GM21576 (cell line): ENCODE data around the gene BCL2L1.

ENCODE experiments used
- ATAC-seq: cut with Tn5 transposase; IDR thresholded peaks from one replicate; pipeline ENCODE4 v1.9.1; 2021; ENCODE audit warnings: mild to moderate bottlenecking, moderate library complexity; ENCODE audit not compliant: unreplicated experiment

Gene BCL2L1

DNA sequence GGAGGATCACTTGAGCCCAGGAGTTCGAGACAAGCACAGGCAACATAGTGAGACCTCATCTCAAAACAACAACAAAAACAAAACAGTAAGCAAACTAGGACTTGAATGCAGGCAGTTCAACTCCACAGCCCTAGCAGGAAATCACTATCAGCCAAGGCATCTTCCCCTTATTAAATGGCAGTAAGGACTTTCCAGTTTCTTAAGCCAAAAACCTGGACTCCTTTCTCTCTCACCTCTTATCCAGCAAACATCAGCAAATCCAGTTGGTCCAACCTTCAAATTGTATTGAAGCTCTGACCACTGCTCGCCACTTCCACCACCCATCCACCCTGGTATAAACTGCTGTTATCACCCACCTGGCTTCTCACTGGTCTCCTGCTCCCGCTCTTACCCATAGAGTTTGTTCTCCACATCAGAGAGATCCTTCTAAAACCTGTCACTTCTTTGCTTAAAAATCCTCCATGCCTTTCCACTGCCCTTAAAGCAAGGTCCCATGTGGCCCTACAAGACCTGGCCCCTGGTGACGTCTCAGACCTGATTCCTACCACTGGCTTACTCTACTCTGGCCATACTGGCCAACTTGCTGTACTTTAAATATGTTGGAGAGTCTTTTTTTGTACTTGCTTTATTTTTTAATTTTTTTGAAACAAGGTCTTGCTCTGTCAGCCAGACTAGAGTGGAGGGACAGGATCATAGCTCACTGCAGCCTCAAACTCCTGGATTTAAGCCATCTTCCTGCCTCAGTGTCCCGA lies 27.6 kb downstream of the BCL2L1 start:
- ATAC-seq = no peak

DNA sequence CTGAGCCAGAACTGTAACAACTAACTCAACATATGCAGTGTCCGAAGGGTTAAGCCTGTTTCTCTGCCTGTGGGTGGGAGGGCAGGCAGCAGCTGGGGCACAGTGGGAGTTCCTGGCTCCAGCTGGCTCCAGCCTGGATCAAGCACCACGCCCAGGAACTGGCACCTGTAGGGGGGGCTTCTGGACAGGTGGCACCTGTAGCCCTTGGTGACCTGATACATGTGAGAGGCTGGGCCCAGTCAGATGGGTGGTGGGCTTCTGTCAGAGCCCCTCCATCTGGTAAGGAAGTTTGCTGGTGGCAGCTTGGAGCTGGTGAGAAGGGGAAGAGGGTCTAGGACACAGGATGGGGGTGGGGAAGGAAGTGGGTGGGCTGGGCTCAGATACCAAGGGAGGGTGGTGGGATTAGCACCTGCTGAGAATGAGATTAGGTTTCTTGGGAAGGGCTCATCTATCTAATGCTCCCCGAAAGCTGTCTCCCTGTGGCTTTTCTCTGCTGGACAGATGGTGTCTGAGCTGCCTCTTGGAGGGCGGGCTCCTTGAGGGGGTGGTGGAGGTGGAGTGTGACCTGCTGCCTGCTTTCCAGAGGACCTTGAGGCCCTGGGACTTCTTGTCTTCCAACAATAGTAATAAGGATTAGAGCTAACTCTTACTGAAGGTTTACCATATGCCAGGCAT lies 28.5 kb downstream of the BCL2L1 start:
- ATAC-seq = no peak

DNA sequence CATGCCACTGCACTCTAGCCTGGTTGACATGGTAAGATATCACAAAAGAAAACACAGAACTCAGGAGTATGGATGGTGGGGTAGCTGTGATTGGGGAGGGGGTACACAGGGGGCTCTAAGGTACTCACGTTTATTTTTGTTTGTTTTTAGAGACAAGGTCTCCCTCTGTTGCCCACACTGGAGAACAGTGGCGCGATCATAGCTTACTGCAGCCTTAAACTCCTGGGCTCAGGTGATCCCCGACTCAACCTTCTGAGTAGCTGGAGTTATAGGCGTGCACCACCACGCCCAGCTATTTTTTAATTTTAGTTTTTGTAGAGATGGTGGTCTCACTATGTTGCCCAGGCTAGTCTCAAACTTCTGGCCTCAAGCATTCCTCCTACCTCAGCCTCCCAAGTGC lies 29.3 kb downstream of the BCL2L1 start:
- ATAC-seq = no peak

- ATAC-seq = peak; percentile 64
These were observed 30.9 kb downstream of the BCL2L1 start for GRCh38 chr20:31691646-31692275.

GRCh38 chr20:31690124-31690666 lies 32.5 kb downstream of the BCL2L1 start:
- no peak for ATAC-seq

GRCh38 chr20:31689141-31689540 lies 33.5 kb downstream of the BCL2L1 start:
- ATAC-seq = no peak

- no peak for ATAC-seq
These were observed 34.9 kb downstream of the BCL2L1 start for GRCh38 chr20:31687777-31688176.

- ATAC-seq = no peak
These were observed 36.6 kb downstream of the BCL2L1 start for GRCh38 chr20:31685853-31686643.

DNA sequence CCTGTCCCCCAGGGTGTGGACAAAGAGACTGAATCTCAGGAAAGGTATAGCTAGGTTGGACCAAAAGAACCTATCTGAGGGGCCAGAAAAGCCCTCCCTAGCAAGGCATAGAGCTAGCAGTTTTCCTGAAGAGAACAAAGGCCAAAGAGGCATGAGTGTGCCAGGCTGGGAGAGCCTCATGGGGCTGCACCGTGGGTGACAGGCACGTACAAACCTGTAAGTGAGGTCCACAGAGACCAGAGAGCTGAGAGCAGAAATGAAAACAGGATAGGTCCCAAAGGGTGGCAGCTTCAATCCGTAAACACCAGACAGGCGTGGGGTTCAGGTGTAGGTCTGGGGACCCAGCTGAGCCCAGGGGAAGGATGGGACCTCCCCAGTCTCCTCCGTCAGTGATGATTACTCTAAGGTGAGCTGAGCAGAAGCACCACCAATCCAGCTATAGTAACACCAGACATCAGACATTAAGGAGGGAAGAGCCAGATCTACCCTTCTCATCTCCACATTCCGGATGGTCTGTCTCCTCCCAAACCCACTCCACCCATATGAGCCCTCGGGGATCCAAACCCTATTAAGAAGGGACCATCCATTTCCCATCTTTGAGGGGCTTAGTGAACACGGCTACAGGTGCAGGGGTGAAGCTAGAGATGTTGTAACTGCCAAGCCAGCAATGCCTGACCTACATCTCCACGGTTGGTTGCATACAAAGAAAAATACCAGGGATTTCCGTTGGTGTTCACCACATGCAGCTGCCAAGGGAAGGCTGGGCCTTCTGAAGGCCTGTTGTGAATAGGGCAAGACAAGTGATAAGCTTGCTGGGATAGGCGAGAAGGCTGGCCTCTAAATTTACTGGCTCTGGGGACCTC lies 38.3 kb downstream of the BCL2L1 start:
- ATAC-seq = peak; percentile 41

DNA sequence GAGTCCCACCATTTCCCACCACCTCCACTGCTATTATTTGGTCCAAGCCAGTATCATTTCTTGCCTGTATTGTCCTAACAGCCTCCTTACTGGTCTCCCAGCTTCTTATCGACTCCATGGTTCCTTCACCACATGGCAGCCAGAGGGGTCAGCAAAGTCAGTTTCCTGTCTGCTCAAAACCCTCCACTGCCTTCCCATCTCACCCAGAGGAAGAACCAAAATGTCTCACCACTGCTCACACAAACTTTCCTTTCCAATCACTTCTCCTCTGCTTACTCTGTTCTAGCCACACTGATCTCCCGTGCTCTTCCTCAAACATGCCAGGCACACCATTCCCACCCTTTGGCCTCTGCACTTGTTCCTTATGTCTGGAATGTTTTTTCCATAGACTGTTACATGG lies 39.7 kb downstream of the BCL2L1 start:
- ATAC-seq = no peak

DNA sequence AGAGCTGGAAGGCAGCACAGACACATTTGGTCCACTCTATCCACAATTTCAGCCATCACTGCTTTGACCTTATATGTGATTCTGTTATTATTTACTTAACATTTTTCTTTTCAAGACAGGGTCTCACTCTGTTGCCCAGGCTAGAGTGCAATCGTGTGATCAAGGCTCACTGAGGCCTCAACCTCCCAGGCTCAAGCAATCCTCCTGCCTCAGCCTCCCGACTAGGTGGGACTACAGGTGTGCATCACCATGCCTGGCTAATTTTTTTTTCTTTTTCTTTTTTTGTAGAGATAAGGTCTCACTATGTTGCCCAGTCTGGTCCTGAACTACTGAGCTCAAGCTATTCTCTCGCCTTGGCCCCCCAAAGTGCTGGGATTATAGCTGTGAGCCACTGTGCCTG lies 40.3 kb downstream of the BCL2L1 start:
- no peak for ATAC-seq

GRCh38 chr20:31681769-31682168 lies 40.9 kb downstream of the BCL2L1 start:
- no peak for ATAC-seq

DNA sequence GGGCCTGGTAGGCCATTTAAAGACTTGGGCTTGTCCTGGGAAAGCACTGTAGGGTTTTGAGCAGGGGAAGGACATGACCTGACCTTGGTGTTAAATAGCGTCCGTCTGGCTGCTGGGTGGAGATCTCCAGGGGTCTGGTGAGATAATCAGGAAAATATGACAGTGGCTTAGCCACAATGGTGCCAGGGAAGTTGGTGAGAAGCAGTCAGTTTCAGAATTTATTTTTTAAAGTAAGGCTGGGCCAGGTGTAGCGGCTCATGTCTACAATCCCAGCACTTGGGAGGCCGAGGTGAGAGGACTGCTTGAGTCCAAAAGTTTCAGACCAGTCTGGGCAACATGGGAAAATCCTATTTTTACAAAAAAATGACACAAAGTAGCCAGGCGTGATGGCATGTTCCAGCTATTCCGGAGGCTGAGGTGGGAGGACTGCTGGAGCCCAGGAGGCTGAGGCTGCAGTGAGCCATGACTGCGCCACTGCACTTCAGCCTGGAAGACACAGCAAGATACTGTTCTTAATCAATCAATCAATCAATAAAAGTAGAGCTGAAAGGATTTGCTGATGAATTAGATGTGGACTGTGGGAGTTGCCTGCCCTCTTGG lies 41.4 kb downstream of the BCL2L1 start:
- ATAC-seq = no peak

- ATAC-seq = no peak
These were observed 42.2 kb downstream of the BCL2L1 start for GRCh38 chr20:31680286-31681127.

DNA sequence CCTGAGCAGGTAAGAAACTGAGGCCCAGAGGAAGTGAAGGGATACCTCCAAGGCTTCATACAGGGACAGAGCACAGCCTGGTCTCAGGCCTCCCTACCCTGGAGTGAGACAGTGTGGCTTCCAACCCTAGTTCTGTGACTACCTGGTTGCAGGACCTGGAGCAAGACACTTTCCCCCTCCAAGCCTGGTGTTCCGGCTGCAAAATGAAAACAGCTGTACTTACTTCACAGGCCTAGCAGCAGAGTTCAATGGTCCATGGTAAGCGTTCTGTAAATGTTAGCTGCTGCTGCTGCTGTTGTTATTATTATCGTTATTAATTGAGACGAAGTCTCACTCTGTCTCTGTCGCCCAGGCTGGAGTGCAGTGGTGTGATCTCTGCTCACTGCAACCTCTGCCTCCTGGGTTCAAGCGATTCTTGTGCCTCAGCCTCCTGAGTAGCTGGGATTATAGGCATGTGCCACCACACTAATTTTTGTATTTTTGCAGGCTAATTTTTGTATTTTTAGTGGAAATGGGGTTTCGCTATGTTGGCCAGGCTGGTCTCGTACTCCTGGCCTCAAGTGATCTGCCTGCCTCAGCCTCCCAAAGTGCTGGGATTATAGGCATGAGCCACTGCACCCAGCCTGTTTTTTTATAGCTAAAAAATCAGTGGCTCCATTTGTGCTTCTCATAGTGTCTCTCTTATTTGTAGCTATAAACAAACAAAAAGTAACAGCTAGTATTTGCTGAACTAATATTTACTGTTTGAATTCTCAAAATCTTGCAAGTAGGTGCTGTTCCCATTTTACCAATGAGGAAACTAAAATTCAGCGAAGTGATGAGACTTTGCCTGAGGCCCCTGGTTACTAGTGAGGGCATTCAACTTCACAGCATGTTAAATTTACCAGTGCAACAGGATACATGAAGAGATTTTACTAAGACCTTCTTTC lies 43.0 kb downstream of the BCL2L1 start:
- ATAC-seq = no peak

DNA sequence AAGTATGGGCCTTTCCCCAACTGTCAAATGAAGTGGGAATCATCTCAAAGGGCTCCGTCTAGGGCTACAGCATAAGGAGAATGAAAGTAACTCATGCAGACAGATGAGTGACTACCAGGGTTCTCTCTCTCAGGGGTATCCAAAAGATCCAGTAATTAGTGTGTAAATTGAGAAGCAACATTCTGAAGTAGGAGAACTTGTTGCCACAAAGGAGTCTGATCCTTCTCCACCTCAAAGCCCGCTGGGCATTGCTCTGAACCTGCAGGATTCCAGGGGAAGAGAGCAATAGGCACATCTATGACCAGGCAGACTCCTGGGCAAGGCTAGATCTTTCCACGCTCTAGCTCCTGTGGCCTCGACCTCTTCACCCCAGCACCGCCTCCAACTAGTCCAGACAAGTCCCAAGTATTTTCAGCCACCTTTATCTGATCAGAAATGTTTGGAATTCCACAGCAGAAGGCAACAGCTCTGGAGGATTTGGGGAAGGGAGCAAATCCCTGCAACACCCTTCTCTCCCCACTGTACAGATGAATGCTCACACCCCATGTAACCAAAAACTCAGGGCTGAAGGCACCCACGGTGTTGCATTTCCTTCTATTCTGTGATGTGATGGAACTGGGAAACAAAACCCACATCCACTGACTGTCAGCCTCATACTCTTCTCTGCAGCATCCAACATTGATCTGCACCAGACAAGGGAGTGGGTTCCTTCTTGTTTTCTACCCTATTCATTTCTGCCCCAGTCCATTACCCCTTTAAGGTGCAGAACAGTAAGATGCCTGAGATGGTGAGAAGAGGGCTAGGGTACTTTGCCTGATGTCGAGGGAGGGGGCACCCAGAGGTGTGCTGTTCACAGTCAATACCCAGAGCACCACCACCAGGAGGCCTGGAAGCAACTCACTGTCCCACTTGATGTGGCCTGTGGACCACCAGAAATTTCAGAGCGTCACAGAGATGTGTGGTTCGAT lies 44.0 kb downstream of the BCL2L1 start:
- no peak for ATAC-seq
